HepG2 (cell line): Measurements from ENCODE around the gene USP27X. TPM values are rescaled to one million over a fixed set of nuclear protein-coding genes. Genes with fewer than 3 reads are reported as not detected.

Experiments
- EP300 ChIP-seq, 3 experiments: sonication (generic) in 1 of 3; formaldehyde crosslinking in 1 of 3; IDR thresholded peaks; 2 replicates each; pipeline versions ENCODE4 v1.5.1 to v1.6.1; 2011 to 2020; ENCODE audit warnings: low read depth in 2 of 3, low read length in 2 of 3, borderline replicate concordance in 1 of 3, improper control_type of control experiment in 1 of 3, mild to moderate bottlenecking in 1 of 3, missing genetic modification reagents in 1 of 3, moderate library complexity in 1 of 3
- HDAC1 ChIP-seq: sonication (generic); formaldehyde crosslinking; IDR thresholded peaks from 2 replicates; pipeline ENCODE4 v1.5.1; 2020; ENCODE audit warnings: mild to moderate bottlenecking, missing genetic modification reagents
- RFX1 ChIP-seq: fragments of 450-650 bp; IDR thresholded peaks from 2 replicates; pipeline ENCODE4 v1.6.1; 2017
- SETDB1 ChIP-seq: sonication (generic); formaldehyde crosslinking; IDR thresholded peaks from 2 replicates; pipeline ENCODE4 v1.5.1; 2020; ENCODE audit warnings: missing genetic modification reagents, mild to moderate bottlenecking, borderline replicate concordance
- ZFP36L1 ChIP-seq: sonication (generic); formaldehyde crosslinking; IDR thresholded peaks from 2 replicates; pipeline ENCODE4 v1.8.0; 2022; ENCODE audit warnings: mild to moderate bottlenecking, missing genetic modification reagents, moderate library complexity
- ZNF34 ChIP-seq: sonication (generic); formaldehyde crosslinking; IDR thresholded peaks from 2 replicates; pipeline ENCODE4 v1.4.0; 2020; ENCODE audit warnings: mild to moderate bottlenecking, missing genetic modification reagents, borderline replicate concordance
- ZNF546 ChIP-seq: sonication (generic); formaldehyde crosslinking; conservative IDR thresholded peaks from 2 replicates; pipeline ENCODE4 v1.8.1; 2023; ENCODE audit warnings: mild to moderate bottlenecking, missing genetic modification reagents
- ZSCAN25 ChIP-seq: sonication (generic); formaldehyde crosslinking; IDR thresholded peaks from 2 replicates; pipeline ENCODE4 v1.8.0; 2022; ENCODE audit warnings: mild to moderate bottlenecking, missing genetic modification reagents
- polyA plus RNA-seq, 8 experiments: library from polyadenylated mRNA; depleted of rRNA in 3 of 8; stranded (reverse) in 7 of 8; unstranded in 1 of 8; fragments of >200 nt; fragmentation: Illumina TruSeq in 4 of 8; extraction: Trizol in 4 of 8; gene quantifications; 2 replicates each; pipeline versions ENCODE4 v1.2.1 to v1.2.3, GENCODE V29; 2011 to 2016; ENCODE audit warnings: low read depth in 4 of 8, missing spikeins in 1 of 8, mixed read lengths in 1 of 8; ENCODE audit not compliant: insufficient read depth in 1 of 8
- total RNA-seq, 5 experiments: library from RNA; depleted of rRNA; stranded (reverse); fragments of >200 nt; fragmentation: Illumina TruSeq; extraction: Trizol; gene quantifications; 2 replicates each; pipeline ENCODE4 v1.2.3, GENCODE V29; 2016; ENCODE audit warnings: low read depth in 1 of 5
- TF ChIP-seq, protein P1 (sequence below): sonication (generic); formaldehyde crosslinking; IDR thresholded peaks from 2 replicates; pipeline ENCODE4 v1.5.0; 2020; ENCODE audit warnings: missing genetic modification reagents, mild to moderate bottlenecking, borderline replicate concordance
- TF ChIP-seq, protein P2 (sequence below): sonication (generic); formaldehyde crosslinking; IDR thresholded peaks from 2 replicates; pipeline ENCODE4 v1.4.0; 2020; ENCODE audit warnings: missing genetic modification reagents
- TF ChIP-seq, protein P3 (sequence below): sonication (generic); formaldehyde crosslinking; IDR thresholded peaks from 2 replicates; pipeline ENCODE4 v1.8.0; 2023; ENCODE audit warnings: mild to moderate bottlenecking, missing genetic modification reagents
- TF ChIP-seq, protein P4 (sequence below): IDR thresholded peaks from 2 replicates; pipeline ENCODE4 v1.6.1; 2016; ENCODE audit warnings: missing genetic modification reagents, missing compliant biosample characterization
- TF ChIP-seq, protein P5 (sequence below): sonication (generic); formaldehyde crosslinking; IDR thresholded peaks from 2 replicates; pipeline ENCODE4 v1.8.0; 2022; ENCODE audit warnings: missing genetic modification reagents, mild to moderate bottlenecking, moderate library complexity, borderline replicate concordance
- TF ChIP-seq, protein P6 (sequence below): sonication (generic); formaldehyde crosslinking; IDR thresholded peaks from 2 replicates; pipeline ENCODE4 v1.4.0; 2020; ENCODE audit warnings: missing genetic modification reagents, borderline replicate concordance

USP27X gene
- total and polyA plus RNA-seq, 2 of the 13 experiments (the other 11 are each of a cell fraction or from before 2014, with no cell fraction given): 7.2 to 9.7 TPM

DNA sequence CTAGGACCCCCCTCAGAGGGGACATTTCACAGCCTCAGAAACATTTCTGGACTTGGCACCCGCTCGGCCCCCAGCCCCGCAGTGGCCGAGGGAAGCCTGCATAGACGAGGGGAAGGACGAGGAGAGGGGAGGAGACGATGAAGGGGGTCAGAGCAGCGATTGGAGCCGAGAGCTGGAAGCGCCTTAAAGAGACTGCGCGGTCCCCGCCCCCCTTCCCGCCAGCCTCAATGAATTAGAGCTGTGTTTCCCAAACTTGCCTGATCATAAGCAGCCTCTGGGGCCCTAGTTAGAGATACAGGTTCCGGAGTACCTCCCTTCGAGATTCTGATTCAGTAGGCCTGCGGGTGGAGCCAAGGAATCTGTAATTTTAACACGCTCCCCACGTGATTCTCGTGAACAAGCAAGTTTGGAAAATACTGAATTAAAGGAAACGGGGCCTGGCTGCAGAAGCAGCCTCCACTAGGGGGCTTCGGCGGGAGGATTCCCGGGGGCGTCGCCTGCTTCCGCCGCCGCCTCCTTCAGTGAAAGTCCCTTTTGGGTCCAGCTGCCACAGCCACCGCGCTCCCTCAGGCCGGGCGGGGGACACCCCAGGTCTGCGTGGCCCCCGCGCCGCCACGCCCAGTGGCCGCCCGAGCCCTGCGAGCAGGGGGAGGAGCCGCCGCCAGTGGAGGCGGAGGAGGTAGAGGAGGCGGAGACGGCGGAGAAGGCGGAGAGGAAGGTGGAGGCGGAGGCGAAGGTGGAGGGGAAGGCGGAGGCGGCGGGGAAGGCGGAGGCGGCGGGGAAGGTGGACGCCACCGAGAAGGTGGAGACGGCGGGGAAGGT is at the start of gene USP27X (continued):
- TF ChIP-seq RFX1 (no peak), SETDB1 (no peak), ZFP36L1 (CRISPR knock-in tag) (0 out of 2 replicates have a peak, but pooled peaks have one; percentile 27), EP300 (IDR thresholded peaks at IDR 0.05; ENCODE audit: low read depth in 2 of 2, low read length in 2 of 2) (no peak), EP300 (CRISPR knock-in tag; IDR thresholded peaks at IDR 0.05; ENCODE audit: borderline replicate concordance) (no peak), ZNF34 (CRISPR knock-in tag) (no peak), HDAC1 (CRISPR knock-in tag) (peak; percentile 58), ZNF546 (0 out of 2 replicates have a peak, but pooled peaks have one; percentile 6), ZSCAN25 (no peak)
- TF ChIP-seq, protein P1, sequence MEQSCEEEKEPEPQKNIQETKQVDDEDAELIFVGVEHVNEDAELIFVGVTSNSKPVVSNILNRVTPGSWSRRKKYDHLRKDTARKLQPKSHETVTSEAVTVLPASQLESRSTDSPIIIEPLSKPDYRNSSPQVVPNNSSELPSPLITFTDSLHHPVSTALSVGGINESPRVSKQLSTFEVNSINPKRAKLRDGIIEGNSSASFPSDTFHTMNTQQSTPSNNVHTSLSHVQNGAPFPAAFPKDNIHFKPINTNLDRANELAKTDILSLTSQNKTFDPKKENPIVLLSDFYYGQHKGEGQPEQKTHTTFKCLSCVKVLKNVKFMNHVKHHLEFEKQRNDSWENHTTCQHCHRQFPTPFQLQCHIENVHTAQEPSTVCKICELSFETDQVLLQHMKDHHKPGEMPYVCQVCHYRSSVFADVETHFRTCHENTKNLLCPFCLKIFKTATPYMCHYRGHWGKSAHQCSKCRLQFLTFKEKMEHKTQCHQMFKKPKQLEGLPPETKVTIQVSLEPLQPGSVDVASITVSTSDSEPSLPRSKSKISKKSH (CRISPR knock-in tag): no peak
- TF ChIP-seq, protein P2, sequence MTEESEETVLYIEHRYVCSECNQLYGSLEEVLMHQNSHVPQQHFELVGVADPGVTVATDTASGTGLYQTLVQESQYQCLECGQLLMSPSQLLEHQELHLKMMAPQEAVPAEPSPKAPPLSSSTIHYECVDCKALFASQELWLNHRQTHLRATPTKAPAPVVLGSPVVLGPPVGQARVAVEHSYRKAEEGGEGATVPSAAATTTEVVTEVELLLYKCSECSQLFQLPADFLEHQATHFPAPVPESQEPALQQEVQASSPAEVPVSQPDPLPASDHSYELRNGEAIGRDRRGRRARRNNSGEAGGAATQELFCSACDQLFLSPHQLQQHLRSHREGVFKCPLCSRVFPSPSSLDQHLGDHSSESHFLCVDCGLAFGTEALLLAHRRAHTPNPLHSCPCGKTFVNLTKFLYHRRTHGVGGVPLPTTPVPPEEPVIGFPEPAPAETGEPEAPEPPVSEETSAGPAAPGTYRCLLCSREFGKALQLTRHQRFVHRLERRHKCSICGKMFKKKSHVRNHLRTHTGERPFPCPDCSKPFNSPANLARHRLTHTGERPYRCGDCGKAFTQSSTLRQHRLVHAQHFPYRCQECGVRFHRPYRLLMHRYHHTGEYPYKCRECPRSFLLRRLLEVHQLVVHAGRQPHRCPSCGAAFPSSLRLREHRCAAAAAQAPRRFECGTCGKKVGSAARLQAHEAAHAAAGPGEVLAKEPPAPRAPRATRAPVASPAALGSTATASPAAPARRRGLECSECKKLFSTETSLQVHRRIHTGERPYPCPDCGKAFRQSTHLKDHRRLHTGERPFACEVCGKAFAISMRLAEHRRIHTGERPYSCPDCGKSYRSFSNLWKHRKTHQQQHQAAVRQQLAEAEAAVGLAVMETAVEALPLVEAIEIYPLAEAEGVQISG: peak; percentile 57; the same call in 1 of the 2 replicates
- TF ChIP-seq, protein P3, sequence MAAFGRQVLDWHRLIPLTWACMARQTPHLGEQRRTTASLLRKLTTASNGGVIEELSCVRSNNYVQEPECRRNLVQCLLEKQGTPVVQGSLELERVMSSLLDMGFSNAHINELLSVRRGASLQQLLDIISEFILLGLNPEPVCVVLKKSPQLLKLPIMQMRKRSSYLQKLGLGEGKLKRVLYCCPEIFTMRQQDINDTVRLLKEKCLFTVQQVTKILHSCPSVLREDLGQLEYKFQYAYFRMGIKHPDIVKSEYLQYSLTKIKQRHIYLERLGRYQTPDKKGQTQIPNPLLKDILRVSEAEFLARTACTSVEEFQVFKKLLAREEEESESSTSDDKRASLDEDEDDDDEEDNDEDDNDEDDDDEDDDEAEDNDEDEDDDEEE: 0 out of 2 replicates have a peak, but pooled peaks have one; percentile 36
- TF ChIP-seq, protein P4, sequence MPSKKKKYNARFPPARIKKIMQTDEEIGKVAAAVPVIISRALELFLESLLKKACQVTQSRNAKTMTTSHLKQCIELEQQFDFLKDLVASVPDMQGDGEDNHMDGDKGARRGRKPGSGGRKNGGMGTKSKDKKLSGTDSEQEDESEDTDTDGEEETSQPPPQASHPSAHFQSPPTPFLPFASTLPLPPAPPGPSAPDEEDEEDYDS (CRISPR knock-in tag): peak; percentile 90
- TF ChIP-seq, protein P5, sequence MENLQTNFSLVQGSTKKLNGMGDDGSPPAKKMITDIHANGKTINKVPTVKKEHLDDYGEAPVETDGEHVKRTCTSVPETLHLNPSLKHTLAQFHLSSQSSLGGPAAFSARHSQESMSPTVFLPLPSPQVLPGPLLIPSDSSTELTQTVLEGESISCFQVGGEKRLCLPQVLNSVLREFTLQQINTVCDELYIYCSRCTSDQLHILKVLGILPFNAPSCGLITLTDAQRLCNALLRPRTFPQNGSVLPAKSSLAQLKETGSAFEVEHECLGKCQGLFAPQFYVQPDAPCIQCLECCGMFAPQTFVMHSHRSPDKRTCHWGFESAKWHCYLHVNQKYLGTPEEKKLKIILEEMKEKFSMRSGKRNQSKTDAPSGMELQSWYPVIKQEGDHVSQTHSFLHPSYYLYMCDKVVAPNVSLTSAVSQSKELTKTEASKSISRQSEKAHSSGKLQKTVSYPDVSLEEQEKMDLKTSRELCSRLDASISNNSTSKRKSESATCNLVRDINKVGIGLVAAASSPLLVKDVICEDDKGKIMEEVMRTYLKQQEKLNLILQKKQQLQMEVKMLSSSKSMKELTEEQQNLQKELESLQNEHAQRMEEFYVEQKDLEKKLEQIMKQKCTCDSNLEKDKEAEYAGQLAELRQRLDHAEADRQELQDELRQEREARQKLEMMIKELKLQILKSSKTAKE (CRISPR knock-in tag): peak; percentile 89
- TF ChIP-seq, protein P6, sequence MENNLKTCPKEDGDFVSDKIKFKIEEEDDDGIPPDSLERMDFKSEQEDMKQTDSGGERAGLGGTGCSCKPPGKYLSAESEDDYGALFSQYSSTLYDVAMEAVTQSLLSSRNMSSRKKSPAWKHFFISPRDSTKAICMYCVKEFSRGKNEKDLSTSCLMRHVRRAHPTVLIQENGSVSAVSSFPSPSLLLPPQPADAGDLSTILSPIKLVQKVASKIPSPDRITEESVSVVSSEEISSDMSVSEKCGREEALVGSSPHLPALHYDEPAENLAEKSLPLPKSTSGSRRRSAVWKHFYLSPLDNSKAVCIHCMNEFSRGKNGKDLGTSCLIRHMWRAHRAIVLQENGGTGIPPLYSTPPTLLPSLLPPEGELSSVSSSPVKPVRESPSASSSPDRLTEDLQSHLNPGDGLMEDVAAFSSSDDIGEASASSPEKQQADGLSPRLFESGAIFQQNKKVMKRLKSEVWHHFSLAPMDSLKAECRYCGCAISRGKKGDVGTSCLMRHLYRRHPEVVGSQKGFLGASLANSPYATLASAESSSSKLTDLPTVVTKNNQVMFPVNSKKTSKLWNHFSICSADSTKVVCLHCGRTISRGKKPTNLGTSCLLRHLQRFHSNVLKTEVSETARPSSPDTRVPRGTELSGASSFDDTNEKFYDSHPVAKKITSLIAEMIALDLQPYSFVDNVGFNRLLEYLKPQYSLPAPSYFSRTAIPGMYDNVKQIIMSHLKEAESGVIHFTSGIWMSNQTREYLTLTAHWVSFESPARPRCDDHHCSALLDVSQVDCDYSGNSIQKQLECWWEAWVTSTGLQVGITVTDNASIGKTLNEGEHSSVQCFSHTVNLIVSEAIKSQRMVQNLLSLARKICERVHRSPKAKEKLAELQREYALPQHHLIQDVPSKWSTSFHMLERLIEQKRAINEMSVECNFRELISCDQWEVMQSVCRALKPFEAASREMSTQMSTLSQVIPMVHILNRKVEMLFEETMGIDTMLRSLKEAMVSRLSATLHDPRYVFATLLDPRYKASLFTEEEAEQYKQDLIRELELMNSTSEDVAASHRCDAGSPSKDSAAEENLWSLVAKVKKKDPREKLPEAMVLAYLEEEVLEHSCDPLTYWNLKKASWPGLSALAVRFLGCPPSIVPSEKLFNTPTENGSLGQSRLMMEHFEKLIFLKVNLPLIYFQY (CRISPR knock-in tag): no peak
